SJSA1 (cell line): ENCODE measurements around the gene KASH5. TPM values are rescaled to one million over a fixed set of nuclear protein-coding genes. Genes with fewer than 3 reads are reported as not detected.

Experiments
- DNase-seq, 2 experiments: peaks; one replicate each; pipeline ENCODE4 v3.0.0-alpha.2; 2015 to 2020; ENCODE audit warnings: low spot score in 2 of 2, low read depth in 1 of 2
- H3K27ac ChIP-seq: fragments of 250-450 bp; sonication (Bioruptor Pico); 2 replicates; pipeline ENCODE4 v1.5.1; 2020; ENCODE audit warnings: mild to moderate bottlenecking, moderate library complexity
- H3K27me3 ChIP-seq: fragments of 250-450 bp; sonication (Bioruptor Pico); replicated peaks from 2 replicates; pipeline ENCODE4 v1.5.1; 2020; ENCODE audit warnings: mild to moderate bottlenecking, moderate library complexity
- H3K36me3 ChIP-seq: fragments of 250-450 bp; sonication (Bioruptor Pico); 2 replicates; pipeline ENCODE4 v1.5.1; 2020; ENCODE audit warnings: mild to moderate bottlenecking
- H3K4me1 ChIP-seq: fragments of 250-450 bp; sonication (Bioruptor Pico); replicated peaks from 2 replicates; pipeline ENCODE4 v1.6.1; 2021; ENCODE audit warnings: mild to moderate bottlenecking
- H3K4me3 ChIP-seq: fragments of 250-450 bp; sonication (Bioruptor Pico); 2 replicates; pipeline ENCODE4 v1.5.1; 2020; ENCODE audit warnings: mild to moderate bottlenecking
- H3K9me3 ChIP-seq: fragments of 250-450 bp; sonication (Bioruptor Pico); replicated peaks from 2 replicates; pipeline ENCODE4 v1.5.1; 2020; ENCODE audit warnings: mild to moderate bottlenecking
- total RNA-seq: library from RNA; depleted of rRNA; stranded (reverse); fragments of >200 nt; shearing (Covaris generic); gene quantifications from 2 replicates; pipeline ENCODE4 v1.2.3, GENCODE V29; 2014; rRNA removed

The KASH5 gene
- total RNA-seq, 1 experiment from 2014 or later: not detected

DNA sequence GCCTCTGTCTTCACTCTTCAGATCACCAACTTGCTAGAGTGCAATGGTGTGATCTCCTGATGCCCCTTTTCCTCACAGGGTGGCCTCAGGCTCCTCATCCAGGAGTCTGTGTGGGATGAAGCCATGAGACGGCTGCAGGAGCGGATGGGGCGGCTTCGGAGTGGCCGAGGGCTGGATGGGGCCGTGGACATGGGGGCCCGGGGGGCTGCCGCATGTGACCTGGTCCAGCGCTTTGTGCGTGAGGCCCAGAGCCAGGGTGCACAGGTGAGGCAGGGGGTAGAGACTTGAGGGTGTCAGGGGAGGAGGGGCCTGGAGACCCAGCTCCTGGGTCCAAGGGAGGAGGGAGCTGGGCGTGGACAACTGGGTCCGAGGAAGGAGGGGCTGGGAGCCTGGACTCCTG is 74.4 kb downstream of the KASH5 start:
- Histone ChIP-seq H3K36me3 (peaks cover 23% of the 10 kb centered on the region), H3K27me3 (no peaks in the 10 kb centered on the region), H3K4me3 (no peak overlapping the region), H3K4me1 (no peaks in the 10 kb centered on the region), H3K27ac (no peak overlapping the region), H3K9me3 (no peaks in the 10 kb centered on the region)
- DNase-seq: no peak

DNA sequence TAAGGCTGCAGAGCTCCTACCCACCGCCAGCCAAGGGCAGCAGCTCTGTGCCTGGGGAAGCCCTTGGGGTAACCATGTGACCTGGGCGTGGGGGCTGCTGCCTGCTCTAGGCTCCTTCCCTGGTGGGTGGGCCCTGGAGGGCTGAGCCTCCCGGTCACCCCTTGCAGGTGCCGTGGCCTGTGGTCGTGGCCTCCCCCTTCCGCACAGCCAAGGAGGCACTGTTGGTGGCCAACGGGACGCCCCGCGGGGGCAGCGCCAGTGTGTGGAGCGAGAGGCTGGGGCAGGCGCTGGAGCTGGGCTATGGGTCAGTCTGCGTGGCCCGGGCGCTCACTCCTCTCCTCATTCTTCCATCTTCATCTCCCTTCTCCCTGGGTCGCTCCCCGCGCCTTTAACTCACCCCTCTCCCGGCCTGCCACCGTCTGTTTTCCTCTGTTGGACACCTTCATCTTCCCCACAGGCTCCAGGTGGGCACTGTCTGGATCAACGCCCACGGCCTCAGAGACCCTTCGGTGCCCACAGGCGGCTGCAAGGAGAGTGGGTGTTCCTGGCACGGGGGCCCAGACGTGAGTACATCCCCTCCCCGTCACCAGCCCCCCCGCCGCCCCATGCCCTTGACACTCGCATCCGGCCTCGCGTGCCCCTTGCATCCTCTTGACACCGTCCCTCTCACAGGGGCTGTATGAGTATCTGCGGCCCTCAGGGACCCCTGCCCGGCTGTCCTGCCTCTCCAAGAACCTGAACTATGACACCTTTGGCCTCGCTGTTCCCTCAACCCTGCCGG is 76.1 kb downstream of the KASH5 start:
- Histone ChIP-seq H3K4me1 (no peaks in the 10 kb centered on the region), H3K27ac (no peak overlapping the region), H3K36me3 (peaks cover 28% of the 10 kb centered on the region), H3K27me3 (no peaks in the 10 kb centered on the region), H3K9me3 (no peaks in the 10 kb centered on the region), H3K4me3 (no peak overlapping the region)
- DNase-seq: no peak

DNA sequence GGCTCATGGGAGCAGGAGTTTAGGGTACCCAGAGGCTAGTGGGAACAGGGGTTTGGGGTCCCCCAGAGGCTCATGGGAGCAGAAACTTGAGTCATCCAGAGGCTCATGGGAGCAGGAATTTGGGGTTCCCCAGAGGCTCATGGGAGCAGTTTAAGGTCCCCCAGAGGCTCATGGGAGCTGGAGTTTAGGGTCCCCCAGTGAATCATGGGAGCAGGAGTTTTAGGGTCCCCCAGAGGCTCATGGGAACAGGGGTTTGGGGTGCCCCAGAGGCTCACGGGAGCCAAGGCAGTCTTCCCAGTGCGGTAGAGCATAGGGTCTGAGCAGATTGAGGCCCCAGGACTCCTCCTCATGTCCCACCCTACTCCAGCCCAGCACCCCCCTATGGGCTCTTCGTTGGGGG is 77.3 kb downstream of the KASH5 start:
- Histone ChIP-seq H3K36me3 (peaks cover 29% of the 10 kb centered on the region), H3K4me1 (no peaks in the 10 kb centered on the region), H3K4me3 (no peak overlapping the region), H3K27ac (no peak overlapping the region), H3K27me3 (no peaks in the 10 kb centered on the region), H3K9me3 (no peaks in the 10 kb centered on the region)
- no peak for DNase-seq

Other genes starting within 250 kb of the KASH5 start
- not detected in 2 replicates for gene HRC, start 232.9 kb upstream of the KASH5 start, total RNA-seq
- 6.8 and 9.2 TPM in 2 replicates for gene TRPM4, start 230.5 kb upstream of the KASH5 start, total RNA-seq
- gene SLC6A16, start 63.1 kb upstream of the KASH5 start, total RNA-seq: not detected in 2 replicates
- gene CD37, start 52.8 kb upstream of the KASH5 start, total RNA-seq: not detected in 2 replicates
- 27.7 and 33.7 TPM in 2 replicates for gene TEAD2, start 25.8 kb upstream of the KASH5 start, total RNA-seq
- 0.13 and 0.75 TPM in 2 replicates for gene DKKL1, start 24.4 kb upstream of the KASH5 start, total RNA-seq
- gene PTH2, start 35.2 kb downstream of the KASH5 start, total RNA-seq: not detected in 2 replicates
- gene GFY, start 37.1 kb downstream of the KASH5 start, total RNA-seq: not detected in 2 replicates
- not detected in 2 replicates for gene SLC17A7, start 53.3 kb downstream of the KASH5 start, total RNA-seq
- gene PIH1D1, start 63.6 kb downstream of the KASH5 start, total RNA-seq: 78.2 and 111 TPM in 2 replicates
- gene ALDH16A1, start 65.0 kb downstream of the KASH5 start, total RNA-seq: 37.5 and 52.9 TPM in 2 replicates
- gene FLT3LG, start 86.0 kb downstream of the KASH5 start, total RNA-seq: 0.95 TPM in 1 of 2 replicates, not detected in the other
- gene RPL13A, start 99.4 kb downstream of the KASH5 start, total RNA-seq: 1,714 and 2,572 TPM in 2 replicates
- gene RPS11, start 108.2 kb downstream of the KASH5 start, total RNA-seq: 2,318 and 2,803 TPM in 2 replicates
- gene FCGRT, start 124.4 kb downstream of the KASH5 start, total RNA-seq: 11.8 and 21.5 TPM in 2 replicates
- 55.5 and 61.2 TPM in 2 replicates for gene RCN3, start 139.8 kb downstream of the KASH5 start, total RNA-seq
- gene NOSIP, start 192.3 kb downstream of the KASH5 start, total RNA-seq: 129 and 140 TPM in 2 replicates
- gene PRRG2, start 193.1 kb downstream of the KASH5 start, total RNA-seq: not detected in 2 replicates
- gene PRR12, start 202.9 kb downstream of the KASH5 start, total RNA-seq: 0.66 and 2.6 TPM in 2 replicates